PC-3 (cell line): ENCODE results near the gene KIAA0930. TPM values are rescaled to one million over a fixed set of nuclear protein-coding genes. Genes with fewer than 3 reads are reported as not detected.

Source experiments
- ATAC-seq: fragments of 200-7000 bp; cut with Tn5 transposase; 2 replicates; pipeline ENCODE4 v1.9.1; 2020; ENCODE audit warnings: mild to moderate bottlenecking, moderate library complexity
- BruUV-seq: library from RNA; stranded (reverse); fragments of 400-500 nt; replicated peaks from 2 replicates; lab custom pipeline; 2021; lab: Mats Ljungman, UMichigan
- CTCF ChIA-PET: fragments of 300-600 bp; sonication (Branson Sonifier 250); formaldehyde crosslinking; loops from one replicate; lab custom pipeline; 2022; ENCODE audit warnings: antibody characterized with exemption; lab: Charles Lee
- POLR2A ChIA-PET: fragments of 300-600 bp; sonication (Branson Sonifier 250); formaldehyde crosslinking; loops from one replicate; lab custom pipeline; 2022; ENCODE audit warnings: antibody characterized with exemption; ENCODE audit not compliant: unreplicated experiment; lab: Charles Lee
- DNase-seq: peaks from one replicate; pipeline ENCODE4 v3.0.0-alpha.2; 2015
- H2AFZ ChIP-seq: fragments of 300-600 bp; sonication (generic); 2 replicates; pipeline ENCODE4 v1.6.0; 2016; ENCODE audit warnings: antibody characterized with exemption, low read length
- H3F3A ChIP-seq: fragments of 300-600 bp; sonication (generic); one replicate; pipeline ENCODE4 v1.6.0; 2017; ENCODE audit warnings: antibody characterized with exemption, low read length, control low read depth, mild to moderate bottlenecking; ENCODE audit not compliant: unreplicated experiment
- H3K27ac ChIP-seq: fragments of 300-600 bp; sonication (generic); 2 replicates; pipeline ENCODE4 v1.5.1; 2016; ENCODE audit warnings: mild to moderate bottlenecking, low read length
- H3K27me3 ChIP-seq: fragments of 300-600 bp; sonication (generic); 2 replicates; pipeline ENCODE4 v1.6.1; 2016; ENCODE audit warnings: low read length, mixed read lengths
- H3K36me3 ChIP-seq: fragments of 300-600 bp; sonication (generic); 2 replicates; pipeline ENCODE4 v1.6.1; 2016; ENCODE audit warnings: low read depth, mixed run types, low read length, mixed read lengths
- H3K4me1 ChIP-seq: fragments of 300-600 bp; sonication (generic); 2 replicates; pipeline ENCODE4 v1.5.1; 2016; ENCODE audit warnings: low read length; ENCODE audit not compliant: insufficient read depth
- H3K4me2 ChIP-seq: fragments of 300-600 bp; sonication (generic); 2 replicates; pipeline ENCODE4 v1.6.0; 2016; ENCODE audit warnings: low read length
- H3K4me3 ChIP-seq: fragments of 300-600 bp; sonication (generic); 2 replicates; pipeline ENCODE4 v1.5.1; 2016; ENCODE audit warnings: mild to moderate bottlenecking, low read length, mixed read lengths
- H3K79me2 ChIP-seq: fragments of 300-600 bp; sonication (generic); 2 replicates; pipeline ENCODE4 v1.6.1; 2017; ENCODE audit warnings: low read length, mixed read lengths
- H3K9ac ChIP-seq: fragments of 300-600 bp; sonication (generic); 2 replicates; pipeline ENCODE4 v1.6.0; 2016; ENCODE audit warnings: mild to moderate bottlenecking, low read length
- H3K9me2 ChIP-seq: fragments of 300-600 bp; sonication (generic); replicated peaks from 2 replicates; pipeline ENCODE4 v1.6.1; 2016; ENCODE audit warnings: mixed run types, low read length, mixed read lengths
- H3K9me3 ChIP-seq: fragments of 300-600 bp; sonication (generic); 2 replicates; pipeline ENCODE4 v1.6.1; 2016; ENCODE audit warnings: low read length, mixed read lengths
- H4K20me1 ChIP-seq: fragments of 300-600 bp; sonication (generic); 2 replicates; pipeline ENCODE4 v1.6.1; 2016; ENCODE audit warnings: low read length, mixed read lengths
- CTCF ChIP-seq: fragments of 300-600 bp; sonication (generic); conservative IDR thresholded peaks from 2 replicates; pipeline ENCODE4 v1.5.1; 2017; ENCODE audit warnings: antibody characterized with exemption, low read depth, mild to moderate bottlenecking, low read length
- EZH2 ChIP-seq: fragments of 300-600 bp; sonication (generic); IDR thresholded peaks from one replicate; pipeline ENCODE4 v1.6.1; 2017; ENCODE audit warnings: antibody characterized with exemption, mild to moderate bottlenecking, low read length; ENCODE audit not compliant: unreplicated experiment
- EZH2phosphoT487 ChIP-seq: fragments of 300-600 bp; sonication (generic); IDR thresholded peaks from 2 replicates; pipeline ENCODE4 v1.6.1; 2018; ENCODE audit warnings: mild to moderate bottlenecking, antibody characterized with exemption, low read length, borderline replicate concordance
- intact Hi-C: fragments of 100-400 bp; cut with micrococcal nuclease; formaldehyde crosslinking; loops from 2 replicates; pipeline ENCODE4 v1.9.0; 2023
- total RNA-seq: library from RNA; depleted of rRNA; stranded (reverse); fragments of >200 nt; gene quantifications from 2 replicates; pipeline ENCODE4 v1.2.3, GENCODE V29; 2014

KIAA0930 gene
- total RNA-seq, 1 experiment from 2014 or later: 29.8 TPM

- Histone ChIP-seq H3F3A (no peaks in the 10 kb centered on the region), H3K27me3 (no peaks in the 10 kb centered on the region), H3K79me2 (no peaks in the 10 kb centered on the region), H3K4me1 (no peaks in the 10 kb centered on the region), H3K36me3 (no peaks in the 10 kb centered on the region), H3K4me2 (no peak overlapping the region), H3K9ac (no peak overlapping the region), H3K4me3 (no peak overlapping the region), H2AFZ (no peak overlapping the region), H3K9me3 (no peaks in the 10 kb centered on the region), H4K20me1 (no peaks in the 10 kb centered on the region), H3K27ac (peak overlapping the region; percentile 13; the same call in 1 of the 2 replicates), H3K9me2 (no peaks in the 10 kb centered on the region)
- ATAC-seq: peak; percentile 45; the same call in 1 of the 2 replicates
- intact Hi-C loops: no loop called here
- ChIA-PET POLR2A (no interaction called here), CTCF (no interaction called here)
- no TSS peak for BruUV-seq
- peak; percentile 25 for DNase-seq
- TF ChIP-seq EZH2: no peak
- TF ChIP-seq CTCF: no peak
- no peak for TF ChIP-seq EZH2phosphoT487
These were observed 14.0 kb downstream of the KIAA0930 start for GRCh38 chr22:45226503-45227186.

- ATAC-seq: no peak
- Histone ChIP-seq H3K27ac (peak overlapping the region; percentile 13; the same call in 1 of the 2 replicates), H2AFZ (no peak overlapping the region), H3K9me3 (no peaks in the 10 kb centered on the region), H3K9ac (no peak overlapping the region), H4K20me1 (no peaks in the 10 kb centered on the region), H3K27me3 (no peaks in the 10 kb centered on the region), H3K36me3 (no peaks in the 10 kb centered on the region), H3K79me2 (no peaks in the 10 kb centered on the region), H3K9me2 (no peaks in the 10 kb centered on the region), H3K4me2 (no peak overlapping the region), H3K4me1 (no peaks in the 10 kb centered on the region), H3K4me3 (no peak overlapping the region), H3F3A (no peaks in the 10 kb centered on the region)
- no peak for DNase-seq
- no peak for TF ChIP-seq EZH2
- no peak for TF ChIP-seq CTCF
- TF ChIP-seq EZH2phosphoT487: no peak
- ChIA-PET CTCF (no interaction called here), POLR2A (no interaction called here)
- BruUV-seq: no TSS peak
- intact Hi-C loops: no loop called here
These were observed 14.8 kb downstream of the KIAA0930 start for GRCh38 chr22:45225732-45226502.
